Fibroblast of pulmonary artery (primary cell): ENCODE measurements around the gene ALKBH7.
"Not testable (repeated sequence)": the region's sequence is repeated elsewhere in the genome, so short reads cannot be mapped to it uniquely, and the experiment has no call there.

Source experiments
- DNase-seq: peaks from one replicate; pipeline ENCODE4 v3.0.0-alpha.2; 2010; ENCODE audit warnings: low read depth
- H3K4me3 ChIP-seq: replicated peaks from 2 replicates; pipeline ENCODE4 v1.5.1; 2011; ENCODE audit warnings: low read depth, mild to moderate bottlenecking, control low read depth, low read length, moderate library complexity
- CTCF ChIP-seq: IDR thresholded peaks from 2 replicates; pipeline ENCODE4 v1.5.1; 2011; ENCODE audit warnings: mild to moderate bottlenecking, control low read depth, low read length, inconsistent platforms; ENCODE audit errors: missing control alignments

The ALKBH7 gene

GRCh38 chr19:6357174-6357573 is 15.4 kb upstream of the ALKBH7 start:
- DNase-seq = no peak
- no peak overlapping the region for H3K4me3 ChIP-seq
- TF ChIP-seq CTCF = no peak

- no peak for TF ChIP-seq CTCF
- no peak overlapping the region for H3K4me3 ChIP-seq
- no peak for DNase-seq
Observed at GRCh38 chr19:6358003-6358402, 14.6 kb upstream of the ALKBH7 start.

- no peak for DNase-seq
- TF ChIP-seq CTCF = no peak
Observed at GRCh38 chr19:6359568-6360341, 12.8 kb upstream of the ALKBH7 start.

GRCh38 chr19:6360445-6360844 is 12.1 kb upstream of the ALKBH7 start:
- DNase-seq, H3K4me3 ChIP-seq: not testable (repeated sequence)

More at GRCh38 chr19:6359568-6360341, 12.8 kb upstream of the ALKBH7 start:
- H3K4me3 ChIP-seq = no peak overlapping the region

- H3K4me3 ChIP-seq = peak overlapping the region; percentile 81
- DNase-seq = not testable (repeated sequence)
Observed at GRCh38 chr19:6360857-6361216, 11.8 kb upstream of the ALKBH7 start.

- peak overlapping the region; percentile 81 for H3K4me3 ChIP-seq
- no peak for DNase-seq
- no peak for TF ChIP-seq CTCF
Observed at GRCh38 chr19:6362027-6362350, 10.6 kb upstream of the ALKBH7 start.

- DNase-seq = no peak
- peak overlapping the region; percentile 81 for H3K4me3 ChIP-seq
- no peak for TF ChIP-seq CTCF
Observed at GRCh38 chr19:6362351-6362801, 10.2 kb upstream of the ALKBH7 start.

GRCh38 chr19:6364353-6364752 is 8.2 kb upstream of the ALKBH7 start:
- H3K4me3 ChIP-seq = no peak overlapping the region
- no peak for DNase-seq
- no peak for TF ChIP-seq CTCF
